ENCODE results near the gene DPYSL4.

Gene DPYSL4

GRCh38 chr10:132226586-132227405 is 40.0 kb downstream of the DPYSL4 start:
- H3K27ac ChIP-seq (ENCODE audit: low read depth, low read length, severe bottlenecking), result no peak overlapping the region
- WGBS, 2 experiments (ENCODE audit: insufficient coverage in 2 of 2), result 90 to 92% methylated on average over 27 of the region's 27 CpGs
- H3K9me3 ChIP-seq (ENCODE audit: control insufficient read depth, low read length), result no peaks in the 10 kb centered on the region
- no peaks in the 10 kb centered on the region for H3K4me1 ChIP-seq (ENCODE audit: control insufficient read depth, insufficient read depth, low read length, poor library complexity, severe bottlenecking)
- H3K4me3 ChIP-seq (ENCODE audit: extremely low read depth, insufficient read depth, low read length, poor library complexity, severe bottlenecking), result no peak overlapping the region
- no peaks in the 10 kb centered on the region for H3K36me3 ChIP-seq (ENCODE audit: control insufficient read depth, insufficient read depth, low read length)

DNA sequence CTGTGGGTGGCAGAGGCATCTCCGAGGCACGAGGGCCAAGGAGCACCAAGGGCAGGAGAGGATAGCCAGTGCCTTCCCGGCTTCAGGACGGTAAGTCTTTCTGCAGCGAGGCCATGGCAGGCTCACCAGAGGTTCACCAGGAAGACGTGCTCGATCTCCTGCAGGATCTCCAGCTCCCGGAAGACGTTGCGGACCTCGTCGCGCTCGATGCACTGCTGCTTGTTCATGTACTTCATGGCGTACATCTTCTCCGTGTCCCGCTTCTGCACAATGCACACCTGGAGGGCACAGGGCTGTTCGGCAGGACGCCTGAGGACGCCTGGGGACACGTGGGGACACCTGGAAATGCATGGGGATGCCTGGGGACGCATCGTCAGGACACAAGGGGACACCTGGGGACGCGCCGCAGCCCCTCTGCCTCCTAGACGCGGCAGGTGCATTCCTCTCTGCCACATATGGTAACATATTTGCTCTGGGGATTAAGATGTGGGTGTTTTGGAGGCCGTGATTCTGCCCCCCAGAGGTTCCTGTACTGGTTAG is 41.2 kb downstream of the DPYSL4 start:
- no peak overlapping the region for H3K4me3 ChIP-seq (ENCODE audit: extremely low read depth, insufficient read depth, low read length, poor library complexity, severe bottlenecking)
- 91 to 93% methylated on average over 28 to 29 of the region's 29 CpGs for WGBS, 2 experiments (ENCODE audit: insufficient coverage in 2 of 2)
- no peaks in the 10 kb centered on the region for H3K36me3 ChIP-seq (ENCODE audit: control insufficient read depth, insufficient read depth, low read length)
- H3K4me1 ChIP-seq (ENCODE audit: control insufficient read depth, insufficient read depth, low read length, poor library complexity, severe bottlenecking), result no peaks in the 10 kb centered on the region
- no peaks in the 10 kb centered on the region for H3K9me3 ChIP-seq (ENCODE audit: control insufficient read depth, low read length)
- H3K27ac ChIP-seq (ENCODE audit: low read depth, low read length, severe bottlenecking), result no peak overlapping the region

- H3K27ac ChIP-seq (ENCODE audit: low read depth, low read length, severe bottlenecking), result no peak overlapping the region
- no peaks in the 10 kb centered on the region for H3K9me3 ChIP-seq (ENCODE audit: control insufficient read depth, low read length)
- no peaks in the 10 kb centered on the region for H3K4me1 ChIP-seq (ENCODE audit: control insufficient read depth, insufficient read depth, low read length, poor library complexity, severe bottlenecking)
- whole genome bisulfite sequencing, 2 experiments (ENCODE audit: insufficient coverage in 2 of 2), result 90 to 97% methylated on average over 10 to 12 of the region's 14 CpGs
- H3K4me3 ChIP-seq (ENCODE audit: extremely low read depth, insufficient read depth, low read length, poor library complexity, severe bottlenecking), result no peak overlapping the region
- no peaks in the 10 kb centered on the region for H3K36me3 ChIP-seq (ENCODE audit: control insufficient read depth, insufficient read depth, low read length)
These were observed 41.9 kb downstream of the DPYSL4 start for GRCh38 chr10:132228616-132229015.

DNA sequence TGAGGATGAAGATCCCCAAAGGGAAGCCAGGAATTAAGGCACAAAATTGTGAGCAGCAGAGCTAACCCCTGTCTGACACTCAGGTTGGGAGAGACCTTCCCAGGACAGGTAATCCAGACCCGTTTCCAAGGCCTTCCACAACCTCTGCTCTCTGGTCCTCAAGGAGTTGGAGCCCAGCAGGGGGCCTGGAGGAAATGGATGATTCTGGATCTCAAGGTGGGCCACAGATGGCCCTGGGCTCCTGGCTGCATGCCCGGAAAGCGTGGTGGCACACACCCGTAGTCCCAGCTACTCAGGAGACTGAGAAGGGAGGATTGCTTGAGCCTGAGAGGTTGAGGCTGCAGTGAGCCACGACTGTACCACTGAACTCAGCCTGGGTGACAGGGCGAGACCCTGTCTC is 42.3 kb downstream of the DPYSL4 start:
- WGBS, 2 experiments (ENCODE audit: insufficient coverage in 2 of 2), result 98 to 99% methylated on average over 5 of the region's 6 CpGs
- no peak overlapping the region for H3K4me3 ChIP-seq (ENCODE audit: extremely low read depth, insufficient read depth, low read length, poor library complexity, severe bottlenecking)
- no peak overlapping the region for H3K27ac ChIP-seq (ENCODE audit: low read depth, low read length, severe bottlenecking)
- H3K4me1 ChIP-seq (ENCODE audit: control insufficient read depth, insufficient read depth, low read length, poor library complexity, severe bottlenecking), result no peaks in the 10 kb centered on the region
- H3K9me3 ChIP-seq (ENCODE audit: control insufficient read depth, low read length), result no peaks in the 10 kb centered on the region
- no peaks in the 10 kb centered on the region for H3K36me3 ChIP-seq (ENCODE audit: control insufficient read depth, insufficient read depth, low read length)

DNA sequence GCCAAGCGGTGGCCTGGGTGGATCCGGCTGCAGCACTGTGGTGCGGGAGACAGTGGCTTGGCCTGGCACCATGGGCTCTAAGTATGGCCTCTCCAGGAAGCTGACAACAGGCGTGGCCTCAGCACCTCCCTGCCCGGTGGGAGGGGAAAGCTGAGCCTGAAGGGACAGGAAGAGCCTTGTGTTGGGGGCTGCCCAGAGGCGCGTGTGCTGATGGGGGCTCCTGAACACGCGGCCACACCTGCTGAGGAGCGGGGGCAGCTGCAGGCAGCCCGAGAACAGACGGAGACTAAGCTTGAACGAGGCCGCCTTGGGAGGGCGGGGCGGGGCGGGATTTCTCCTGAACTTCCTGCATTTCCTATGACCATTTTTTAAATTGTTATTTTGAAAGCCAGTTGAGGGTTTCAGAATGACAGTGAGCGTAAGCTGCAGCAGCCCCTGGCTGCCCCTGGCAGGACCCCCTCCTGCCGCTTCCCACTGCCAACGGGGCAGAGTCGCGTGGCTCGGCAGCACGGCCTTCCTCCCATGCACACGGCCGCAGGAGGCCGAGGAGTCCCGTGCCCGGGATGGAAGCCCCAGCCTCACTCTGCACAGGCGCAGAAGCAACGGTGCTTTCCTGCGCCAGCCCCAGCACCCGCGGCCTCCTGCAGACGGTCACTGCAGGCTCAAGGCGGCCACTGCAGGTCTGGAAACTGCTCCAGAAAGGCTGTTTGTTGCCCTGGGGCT is 43.2 kb downstream of the DPYSL4 start:
- Histone ChIP-seq H3K36me3 (ENCODE audit: control insufficient read depth, insufficient read depth, low read length) (no peaks in the 10 kb centered on the region), H3K4me3 (ENCODE audit: extremely low read depth, insufficient read depth, low read length, poor library complexity, severe bottlenecking) (no peak overlapping the region), H3K4me1 (ENCODE audit: control insufficient read depth, insufficient read depth, low read length, poor library complexity, severe bottlenecking) (no peaks in the 10 kb centered on the region), H3K9me3 (ENCODE audit: control insufficient read depth, low read length) (no peaks in the 10 kb centered on the region), H3K27ac (ENCODE audit: low read depth, low read length, severe bottlenecking) (no peak overlapping the region)
- 78 to 82% methylated on average over 26 to 32 of the region's 36 CpGs for WGBS, 2 experiments (ENCODE audit: insufficient coverage in 2 of 2)

DNA sequence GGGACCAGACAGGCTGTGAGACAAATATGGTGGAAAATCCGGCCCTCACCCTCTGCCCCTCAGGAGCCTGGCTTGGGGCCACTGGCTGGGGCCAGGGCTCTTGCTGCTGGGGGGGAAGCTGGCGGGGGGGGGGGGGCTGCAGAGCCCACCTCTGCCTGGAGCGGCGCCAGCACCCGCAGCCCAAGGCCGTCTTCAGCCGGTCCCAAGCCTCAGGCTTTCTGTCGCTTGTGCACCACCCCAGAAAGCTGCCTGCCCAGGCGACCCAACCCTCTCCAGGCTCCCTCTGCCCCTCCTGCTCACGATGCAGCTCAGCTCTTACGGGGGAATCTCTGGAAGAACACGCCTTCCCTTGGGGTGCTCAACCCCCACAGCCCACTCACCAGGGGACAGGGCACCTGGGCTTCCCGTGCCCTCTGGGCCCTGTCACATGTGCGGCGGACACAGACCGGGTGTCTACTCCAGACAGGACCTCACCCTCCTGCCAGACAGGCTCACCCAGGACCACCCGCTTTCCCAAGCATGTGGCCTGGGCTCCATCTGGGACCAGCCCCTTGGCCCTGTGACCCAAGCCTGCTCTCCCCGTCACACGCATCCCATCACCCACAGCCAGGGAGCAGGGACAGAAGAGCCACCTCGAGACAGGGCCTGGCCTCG is 43.9 kb downstream of the DPYSL4 start:
- Histone ChIP-seq H3K27ac (ENCODE audit: low read depth, low read length, severe bottlenecking) (no peak overlapping the region), H3K36me3 (ENCODE audit: control insufficient read depth, insufficient read depth, low read length) (no peaks in the 10 kb centered on the region), H3K9me3 (ENCODE audit: control insufficient read depth, low read length) (no peaks in the 10 kb centered on the region), H3K4me3 (ENCODE audit: extremely low read depth, insufficient read depth, low read length, poor library complexity, severe bottlenecking) (no peak overlapping the region), H3K4me1 (ENCODE audit: control insufficient read depth, insufficient read depth, low read length, poor library complexity, severe bottlenecking) (no peaks in the 10 kb centered on the region)
- 89 to 91% methylated on average over 11 to 13 of the region's 21 CpGs for WGBS, 2 experiments (ENCODE audit: insufficient coverage in 2 of 2)

- H3K4me3 ChIP-seq (ENCODE audit: extremely low read depth, insufficient read depth, low read length, poor library complexity, severe bottlenecking), result no peak overlapping the region
- H3K27ac ChIP-seq (ENCODE audit: low read depth, low read length, severe bottlenecking), result no peak overlapping the region
- H3K36me3 ChIP-seq (ENCODE audit: control insufficient read depth, insufficient read depth, low read length), result no peaks in the 10 kb centered on the region
- no peaks in the 10 kb centered on the region for H3K9me3 ChIP-seq (ENCODE audit: control insufficient read depth, low read length)
- no peaks in the 10 kb centered on the region for H3K4me1 ChIP-seq (ENCODE audit: control insufficient read depth, insufficient read depth, low read length, poor library complexity, severe bottlenecking)
- 96 to 97% methylated on average over 13 of the region's 13 CpGs for WGBS, 2 experiments (ENCODE audit: insufficient coverage in 2 of 2)
These were observed 44.9 kb downstream of the DPYSL4 start for GRCh38 chr10:132231656-132232022.

DNA sequence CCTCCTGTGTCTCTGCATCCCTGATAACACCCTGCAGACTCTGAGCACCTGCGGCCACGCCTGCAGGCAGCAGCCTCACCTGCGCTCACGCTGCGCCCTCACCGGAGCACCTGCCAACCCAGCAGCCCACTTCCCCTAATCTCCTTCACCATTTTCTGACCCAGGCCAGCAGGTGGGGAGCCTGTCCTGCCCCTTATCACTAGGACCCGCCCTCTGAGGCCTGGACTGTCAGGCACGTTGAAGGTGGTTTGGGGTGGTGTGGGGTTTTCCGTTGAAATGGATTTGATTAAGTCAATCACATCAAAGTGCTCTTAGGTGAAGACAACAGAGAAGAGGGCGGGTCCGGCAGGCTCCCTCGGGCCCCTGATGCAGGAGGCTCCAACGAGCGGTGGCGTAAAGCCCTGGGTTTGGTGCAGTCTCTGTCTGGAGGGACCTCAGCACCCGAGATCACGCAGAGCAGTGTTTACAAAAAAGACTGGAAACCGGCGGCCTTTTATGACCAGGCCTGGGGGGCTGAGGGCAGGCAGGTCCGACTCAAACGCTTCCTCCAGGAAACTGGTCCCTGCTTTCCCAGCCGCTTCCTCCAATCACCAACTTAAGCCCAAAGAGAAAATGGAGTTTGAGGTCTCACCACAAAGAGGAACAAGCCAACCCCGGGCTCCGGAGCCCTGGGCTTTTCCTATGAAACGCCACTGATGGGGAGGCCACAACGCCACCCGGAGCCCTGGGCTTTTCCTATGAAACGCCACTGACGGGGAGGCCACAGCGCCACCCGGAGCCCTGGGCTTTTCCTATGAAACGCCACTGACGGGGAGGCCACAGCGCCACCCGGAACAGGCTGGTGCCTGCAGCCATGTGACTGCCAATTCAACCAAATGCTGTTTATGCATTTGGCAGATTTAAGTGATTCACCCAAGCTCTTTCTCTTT is 45.5 kb downstream of the DPYSL4 start:
- no peaks in the 10 kb centered on the region for H3K9me3 ChIP-seq (ENCODE audit: control insufficient read depth, low read length)
- no peaks in the 10 kb centered on the region for H3K4me1 ChIP-seq (ENCODE audit: control insufficient read depth, insufficient read depth, low read length, poor library complexity, severe bottlenecking)
- H3K4me3 ChIP-seq (ENCODE audit: extremely low read depth, insufficient read depth, low read length, poor library complexity, severe bottlenecking), result no peak overlapping the region
- 92 to 94% methylated on average over 24 to 34 of the region's 35 CpGs for WGBS, 2 experiments (ENCODE audit: insufficient coverage in 2 of 2)
- no peak overlapping the region for H3K27ac ChIP-seq (ENCODE audit: low read depth, low read length, severe bottlenecking)
- no peaks in the 10 kb centered on the region for H3K36me3 ChIP-seq (ENCODE audit: control insufficient read depth, insufficient read depth, low read length)

- Histone ChIP-seq H3K4me3 (ENCODE audit: extremely low read depth, insufficient read depth, low read length, poor library complexity, severe bottlenecking) (no peak overlapping the region), H3K9me3 (ENCODE audit: control insufficient read depth, low read length) (no peaks in the 10 kb centered on the region), H3K27ac (ENCODE audit: low read depth, low read length, severe bottlenecking) (no peak overlapping the region), H3K36me3 (ENCODE audit: control insufficient read depth, insufficient read depth, low read length) (no peaks in the 10 kb centered on the region), H3K4me1 (ENCODE audit: control insufficient read depth, insufficient read depth, low read length, poor library complexity, severe bottlenecking) (no peaks in the 10 kb centered on the region)
- 80 to 87% methylated on average over 9 of the region's 9 CpGs for WGBS, 2 experiments (ENCODE audit: insufficient coverage in 2 of 2)
These were observed 46.2 kb downstream of the DPYSL4 start for GRCh38 chr10:132232981-132233380.

DNA sequence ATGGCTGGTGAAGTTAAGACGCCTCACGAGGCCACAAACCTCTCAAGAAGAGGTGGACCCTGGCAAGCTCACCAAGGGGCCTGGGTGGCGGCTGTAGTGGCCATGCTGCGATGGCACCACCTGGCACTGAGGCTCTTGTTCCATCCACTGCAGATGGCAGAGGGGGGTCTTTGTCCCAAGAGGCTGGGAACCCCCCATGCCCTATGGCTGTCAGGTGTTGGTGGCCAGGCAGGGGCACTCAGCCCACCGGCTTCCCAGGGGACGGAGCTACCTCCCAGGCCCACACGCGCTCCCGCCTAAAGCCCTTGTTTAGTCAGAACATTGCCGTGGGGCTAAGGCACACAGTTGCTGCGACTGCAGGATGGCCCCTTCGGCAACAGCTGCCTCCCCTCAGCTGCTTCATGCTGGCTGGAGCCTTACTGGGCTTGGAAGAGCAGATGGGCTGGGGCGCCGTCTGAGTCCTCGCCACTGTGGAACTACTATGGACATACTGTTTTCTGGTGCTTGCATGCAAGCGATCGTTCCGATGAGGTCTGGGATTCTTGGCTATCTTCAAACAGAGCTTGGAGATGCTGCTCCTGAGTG is 46.8 kb downstream of the DPYSL4 start:
- H3K27ac ChIP-seq (ENCODE audit: low read depth, low read length, severe bottlenecking), result no peak overlapping the region
- no peaks in the 10 kb centered on the region for H3K4me1 ChIP-seq (ENCODE audit: control insufficient read depth, insufficient read depth, low read length, poor library complexity, severe bottlenecking)
- H3K9me3 ChIP-seq (ENCODE audit: control insufficient read depth, low read length), result no peaks in the 10 kb centered on the region
- 92% methylated on average over 18 of the region's 18 CpGs for WGBS, 2 experiments (ENCODE audit: insufficient coverage in 2 of 2)
- H3K4me3 ChIP-seq (ENCODE audit: extremely low read depth, insufficient read depth, low read length, poor library complexity, severe bottlenecking), result no peak overlapping the region
- H3K36me3 ChIP-seq (ENCODE audit: control insufficient read depth, insufficient read depth, low read length), result no peaks in the 10 kb centered on the region
